Peyer's patch (tissue), 4 donors: Measurements from ENCODE around the gene ST6GAL1.

ENCODE experiments used
- POLR2A ChIP-seq, 2 donors: fragments of 450-650 bp; IDR thresholded peaks; one replicate each; pipeline ENCODE4 v1.5.1; 2017; ENCODE audit warnings: antibody characterized with exemption in 2 of 2, mild to moderate bottlenecking in 2 of 2, moderate library complexity in 2 of 2
- TF ChIP-seq, protein P1 (sequence below), 6 experiments: fragments of 450-650 bp in 4 of 6; fragments of 200-600 bp in 2 of 6; sonication (generic) in 1 of 6; IDR thresholded peaks; one replicate each; pipeline ENCODE4 v1.5.1; 2017 to 2019; ENCODE audit warnings: antibody characterized with exemption in 6 of 6, mild to moderate bottlenecking in 3 of 6, moderate library complexity in 1 of 6

DNA sequence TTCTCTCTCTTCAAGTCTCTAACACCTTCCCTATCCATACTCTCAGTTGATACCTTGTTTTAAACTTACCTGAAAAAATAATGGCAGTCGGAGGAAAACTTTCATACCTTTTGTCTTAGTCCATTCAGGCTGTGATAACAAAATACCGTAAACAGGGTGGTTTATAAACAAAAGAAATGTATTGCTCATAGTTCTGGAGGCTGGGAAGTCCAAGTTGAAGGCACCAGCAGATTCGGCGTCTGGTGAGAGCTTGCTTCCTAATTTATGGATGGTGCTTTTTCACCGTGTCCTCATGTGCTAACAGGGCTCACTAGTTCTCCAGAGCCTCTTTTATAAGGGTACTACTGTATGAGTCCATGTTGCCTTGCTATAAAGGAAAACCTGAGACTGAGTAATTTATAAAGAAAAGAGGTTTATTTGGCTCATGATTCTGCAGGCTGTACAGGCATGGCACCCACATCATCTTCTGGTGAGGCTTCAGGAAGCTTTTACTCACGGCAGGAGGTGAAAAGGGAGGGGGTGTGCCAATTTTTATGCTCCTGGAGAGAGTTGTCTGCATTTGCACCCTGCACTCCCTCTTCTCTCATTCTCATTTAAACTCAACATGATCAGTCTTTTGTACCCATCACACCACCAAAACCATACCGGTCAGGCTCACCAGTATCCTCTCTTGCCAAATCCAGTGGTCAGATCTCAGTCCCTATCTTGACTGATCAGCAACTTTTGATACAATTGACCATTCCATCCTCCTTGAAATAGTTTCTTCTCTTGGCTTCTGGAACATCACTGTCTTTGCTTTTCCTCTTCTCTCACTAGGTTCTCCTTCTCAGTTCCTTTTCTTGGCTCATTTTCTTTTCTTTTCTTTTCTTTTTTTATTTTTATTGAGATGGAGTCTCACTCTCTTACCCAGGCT is 21.6 kb downstream of the ST6GAL1 start:
- TF ChIP-seq, protein P1, sequence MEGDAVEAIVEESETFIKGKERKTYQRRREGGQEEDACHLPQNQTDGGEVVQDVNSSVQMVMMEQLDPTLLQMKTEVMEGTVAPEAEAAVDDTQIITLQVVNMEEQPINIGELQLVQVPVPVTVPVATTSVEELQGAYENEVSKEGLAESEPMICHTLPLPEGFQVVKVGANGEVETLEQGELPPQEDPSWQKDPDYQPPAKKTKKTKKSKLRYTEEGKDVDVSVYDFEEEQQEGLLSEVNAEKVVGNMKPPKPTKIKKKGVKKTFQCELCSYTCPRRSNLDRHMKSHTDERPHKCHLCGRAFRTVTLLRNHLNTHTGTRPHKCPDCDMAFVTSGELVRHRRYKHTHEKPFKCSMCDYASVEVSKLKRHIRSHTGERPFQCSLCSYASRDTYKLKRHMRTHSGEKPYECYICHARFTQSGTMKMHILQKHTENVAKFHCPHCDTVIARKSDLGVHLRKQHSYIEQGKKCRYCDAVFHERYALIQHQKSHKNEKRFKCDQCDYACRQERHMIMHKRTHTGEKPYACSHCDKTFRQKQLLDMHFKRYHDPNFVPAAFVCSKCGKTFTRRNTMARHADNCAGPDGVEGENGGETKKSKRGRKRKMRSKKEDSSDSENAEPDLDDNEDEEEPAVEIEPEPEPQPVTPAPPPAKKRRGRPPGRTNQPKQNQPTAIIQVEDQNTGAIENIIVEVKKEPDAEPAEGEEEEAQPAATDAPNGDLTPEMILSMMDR (IDR thresholded peaks at IDR 0.05) = no peak
- no peak for TF ChIP-seq POLR2A (IDR thresholded peaks at IDR 0.05)
